Measurements from ENCODE around the gene PHF24. TPM values are rescaled to one million over a fixed set of nuclear protein-coding genes. Genes with fewer than 3 reads are reported as not detected.
"Not testable (repeated sequence)": the region's sequence is repeated elsewhere in the genome, so short reads cannot be mapped to it uniquely, and the experiment has no call there.

PHF24 gene
- total and polyA plus RNA-seq, 2 of the 13 experiments (the other 11 are each of a cell fraction or from before 2014, with no cell fraction given) = 0.05 TPM; not detected in 1

GRCh38 chr9:34939989-34940388, 18.1 kb upstream of the PHF24 start:
- H3K4me2 ChIP-seq (ENCODE audit: low read depth, low read length); POLR2A ChIA-PET; FAIRE-seq; H3K9me3 ChIP-seq (ENCODE audit: low read length); H3K4me1 ChIP-seq (ENCODE audit: insufficient read depth, low read length); in situ Hi-C loops (cut with HindIII; ENCODE audit: extremely low pct_ligation_motif_present, low pct_unique_long_range_greater_than_20kb); H3K27ac ChIP-seq (ENCODE audit: extremely low read length, insufficient read depth, low read length); H3K79me2 ChIP-seq (ENCODE audit: insufficient read depth, low read length); DNase-seq (ENCODE audit: low spot score); CTCF ChIA-PET (ENCODE audit: low intra/inter-chr PET ratio, low total read pairs); H4K20me1 ChIP-seq (ENCODE audit: insufficient read depth, low read length); BruUV-seq (replicated peaks); intact Hi-C loops (cut with micrococcal nuclease; ENCODE audit: unreplicated experiment); H3K36me3 ChIP-seq (replicated peaks in 1 of 2; ENCODE audit: control insufficient read depth in 1 of 2, insufficient read depth in 2 of 2, low read length in 2 of 2); H3K9ac ChIP-seq (ENCODE audit: insufficient read depth, low read depth, low read length); H2AFZ ChIP-seq (ENCODE audit: low read length); H3K4me3 ChIP-seq (replicated peaks in 1 of 3; ENCODE audit: insufficient read depth in 1 of 3, low read depth in 2 of 3, low read length in 3 of 3); H3K27me3 ChIP-seq (ENCODE audit: control insufficient read depth in 1 of 2, insufficient read depth in 2 of 2, low read length in 2 of 2); ATAC-seq: not testable (repeated sequence)

DNA sequence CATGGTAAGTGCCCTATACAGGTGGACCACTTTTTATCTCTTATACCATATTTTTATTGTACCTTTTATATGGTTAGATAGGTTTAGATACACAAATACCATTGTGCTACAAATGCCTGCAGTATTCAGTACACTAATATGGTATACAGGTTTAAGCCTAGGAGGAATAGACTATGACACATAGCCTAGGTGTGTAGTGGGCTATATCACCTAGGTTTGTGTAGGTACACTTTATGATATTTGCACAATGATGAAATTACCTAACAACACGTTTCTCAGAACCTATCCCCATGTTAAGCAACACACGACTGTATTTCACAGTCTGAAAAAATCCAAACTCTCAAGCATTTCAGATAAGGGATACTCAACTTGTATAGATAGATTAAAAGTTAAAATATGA, 9.6 kb upstream of the PHF24 start:
- WGBS (ENCODE audit: low lambda C conversion rate) = 3% methylated on average over 2 of the region's 2 CpGs
- H3K36me3 ChIP-seq (replicated peaks in 1 of 2; ENCODE audit: control insufficient read depth in 1 of 2, insufficient read depth in 2 of 2, low read length in 2 of 2) = no peaks in the 10 kb centered on the region
- H3K27ac ChIP-seq (ENCODE audit: extremely low read length, insufficient read depth, low read length) = no peak overlapping the region
- H4K20me1 ChIP-seq (ENCODE audit: insufficient read depth, low read length) = no peaks in the 10 kb centered on the region
- no peak overlapping the region for H3K4me3 ChIP-seq (replicated peaks in 1 of 3; ENCODE audit: insufficient read depth in 1 of 3, low read depth in 2 of 3, low read length in 3 of 3)
- H3K9me3 ChIP-seq (ENCODE audit: low read length) = no peaks in the 10 kb centered on the region
- ATAC-seq (no peak), DNase-seq (ENCODE audit: low spot score) (no peak), FAIRE-seq (no peak)
- POLR2A ChIA-PET = no interaction called here
- intact Hi-C loops (cut with micrococcal nuclease; ENCODE audit: unreplicated experiment) (no loop called here), in situ Hi-C loops (cut with HindIII; ENCODE audit: extremely low pct_ligation_motif_present, low pct_unique_long_range_greater_than_20kb) (no loop called here)
- H3K9ac ChIP-seq (ENCODE audit: insufficient read depth, low read depth, low read length) = no peak overlapping the region
- no peaks in the 10 kb centered on the region for H3K27me3 ChIP-seq (ENCODE audit: control insufficient read depth in 1 of 2, insufficient read depth in 2 of 2, low read length in 2 of 2)
- H3K4me1 ChIP-seq (ENCODE audit: insufficient read depth, low read length) = no peaks in the 10 kb centered on the region
- CTCF ChIA-PET (ENCODE audit: low intra/inter-chr PET ratio, low total read pairs) = no interaction called here
- no peak overlapping the region for H2AFZ ChIP-seq (ENCODE audit: low read length)
- H3K79me2 ChIP-seq (ENCODE audit: insufficient read depth, low read length) = no peaks in the 10 kb centered on the region
- BruUV-seq (replicated peaks) = no TSS peak
- H3K4me2 ChIP-seq (ENCODE audit: low read depth, low read length) = no peak overlapping the region
- TF ChIP-seq, protein P1, sequence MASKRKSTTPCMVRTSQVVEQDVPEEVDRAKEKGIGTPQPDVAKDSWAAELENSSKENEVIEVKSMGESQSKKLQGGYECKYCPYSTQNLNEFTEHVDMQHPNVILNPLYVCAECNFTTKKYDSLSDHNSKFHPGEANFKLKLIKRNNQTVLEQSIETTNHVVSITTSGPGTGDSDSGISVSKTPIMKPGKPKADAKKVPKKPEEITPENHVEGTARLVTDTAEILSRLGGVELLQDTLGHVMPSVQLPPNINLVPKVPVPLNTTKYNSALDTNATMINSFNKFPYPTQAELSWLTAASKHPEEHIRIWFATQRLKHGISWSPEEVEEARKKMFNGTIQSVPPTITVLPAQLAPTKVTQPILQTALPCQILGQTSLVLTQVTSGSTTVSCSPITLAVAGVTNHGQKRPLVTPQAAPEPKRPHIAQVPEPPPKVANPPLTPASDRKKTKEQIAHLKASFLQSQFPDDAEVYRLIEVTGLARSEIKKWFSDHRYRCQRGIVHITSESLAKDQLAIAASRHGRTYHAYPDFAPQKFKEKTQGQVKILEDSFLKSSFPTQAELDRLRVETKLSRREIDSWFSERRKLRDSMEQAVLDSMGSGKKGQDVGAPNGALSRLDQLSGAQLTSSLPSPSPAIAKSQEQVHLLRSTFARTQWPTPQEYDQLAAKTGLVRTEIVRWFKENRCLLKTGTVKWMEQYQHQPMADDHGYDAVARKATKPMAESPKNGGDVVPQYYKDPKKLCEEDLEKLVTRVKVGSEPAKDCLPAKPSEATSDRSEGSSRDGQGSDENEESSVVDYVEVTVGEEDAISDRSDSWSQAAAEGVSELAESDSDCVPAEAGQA (IDR thresholded peaks at IDR 0.05; ENCODE audit: low read depth) = no peak
- TF ChIP-seq, protein P1 (CRISPR knock-in tag; IDR thresholded peaks at IDR 0.05; ENCODE audit: borderline replicate concordance) = no peak
- no peak for TF ChIP-seq JUN (CRISPR knock-in tag; IDR thresholded peaks at IDR 0.05)
- no peak for TF ChIP-seq ZNF839 (CRISPR knock-in tag; IDR thresholded peaks at IDR 0.05; ENCODE audit: borderline replicate concordance)
- TF ChIP-seq FOXO1 (CRISPR knock-in tag; IDR thresholded peaks at IDR 0.05) = no peak
- TF ChIP-seq, protein P2, sequence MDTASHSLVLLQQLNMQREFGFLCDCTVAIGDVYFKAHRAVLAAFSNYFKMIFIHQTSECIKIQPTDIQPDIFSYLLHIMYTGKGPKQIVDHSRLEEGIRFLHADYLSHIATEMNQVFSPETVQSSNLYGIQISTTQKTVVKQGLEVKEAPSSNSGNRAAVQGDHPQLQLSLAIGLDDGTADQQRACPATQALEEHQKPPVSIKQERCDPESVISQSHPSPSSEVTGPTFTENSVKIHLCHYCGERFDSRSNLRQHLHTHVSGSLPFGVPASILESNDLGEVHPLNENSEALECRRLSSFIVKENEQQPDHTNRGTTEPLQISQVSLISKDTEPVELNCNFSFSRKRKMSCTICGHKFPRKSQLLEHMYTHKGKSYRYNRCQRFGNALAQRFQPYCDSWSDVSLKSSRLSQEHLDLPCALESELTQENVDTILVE (CRISPR knock-in tag; IDR thresholded peaks at IDR 0.05) = no peak
- no peak for TF ChIP-seq ZNF724P (CRISPR knock-in tag; IDR thresholded peaks at IDR 0.05; ENCODE audit: borderline replicate concordance)
- TF ChIP-seq STAT6 (CRISPR knock-in tag; IDR thresholded peaks at IDR 0.05; ENCODE audit: borderline replicate concordance) = no peak
- no peak for TF ChIP-seq ZNF24 (IDR thresholded peaks at IDR 0.05)
- no peak for TF ChIP-seq ARID2 (CRISPR knock-in tag; IDR thresholded peaks at IDR 0.05; ENCODE audit: borderline replicate concordance)
